ENCODE measurements around the gene PTPN13.

PTPN13 gene

GRCh38 chr4:86593688-86594558 is at the start of gene PTPN13:
Gene PTPN13 (plus strand): TSS chr4:86594315. CDS start chr4:86635257, 40,942 bp downstream.
- TF ChIP-seq GATA3 (IDR thresholded peaks at IDR 0.05; ENCODE audit: low read depth, low read length) (no peak), GATA2 (IDR thresholded peaks at IDR 0.05; ENCODE audit: low read depth, low read length) (no peak)

- TF ChIP-seq GATA3 (IDR thresholded peaks at IDR 0.05; ENCODE audit: low read depth, low read length), result no peak
- TF ChIP-seq GATA2 (IDR thresholded peaks at IDR 0.05; ENCODE audit: low read depth, low read length), result no peak
Observed at GRCh38 chr4:86547140-86547539, 47.0 kb upstream of the PTPN13 start.

DNA sequence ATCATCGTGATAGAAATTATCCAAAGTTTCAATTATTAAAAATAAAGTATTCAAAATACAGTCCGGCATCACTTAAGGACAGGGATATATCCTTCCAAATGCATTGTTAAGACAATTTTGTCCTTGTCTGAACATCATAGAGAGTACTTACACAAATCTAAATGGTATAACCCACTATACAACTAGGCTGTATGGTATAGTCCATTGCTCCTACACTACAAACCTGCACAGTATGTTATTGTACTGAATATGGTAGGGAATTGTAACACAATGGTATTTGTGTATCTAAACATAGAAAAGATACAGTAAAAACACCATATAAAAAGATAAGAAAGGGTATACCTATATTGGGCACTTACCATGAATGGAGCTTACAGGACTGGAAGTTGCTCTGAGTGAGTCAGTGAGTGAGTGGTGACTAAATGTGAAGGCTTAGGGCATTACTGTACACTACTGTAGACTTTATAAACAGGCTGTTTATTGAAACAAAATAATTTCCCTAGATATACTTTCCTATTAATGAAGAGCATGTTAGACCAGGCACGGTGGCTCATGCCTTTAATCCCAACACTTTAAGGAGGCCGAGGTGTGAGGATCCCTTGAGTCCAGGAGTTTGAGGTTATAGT is 44.8 kb upstream of the PTPN13 start:
- TF ChIP-seq GATA3 (IDR thresholded peaks at IDR 0.05; ENCODE audit: low read depth, low read length) (no peak), GATA2 (IDR thresholded peaks at IDR 0.05; ENCODE audit: low read depth, low read length) (no peak)

DNA sequence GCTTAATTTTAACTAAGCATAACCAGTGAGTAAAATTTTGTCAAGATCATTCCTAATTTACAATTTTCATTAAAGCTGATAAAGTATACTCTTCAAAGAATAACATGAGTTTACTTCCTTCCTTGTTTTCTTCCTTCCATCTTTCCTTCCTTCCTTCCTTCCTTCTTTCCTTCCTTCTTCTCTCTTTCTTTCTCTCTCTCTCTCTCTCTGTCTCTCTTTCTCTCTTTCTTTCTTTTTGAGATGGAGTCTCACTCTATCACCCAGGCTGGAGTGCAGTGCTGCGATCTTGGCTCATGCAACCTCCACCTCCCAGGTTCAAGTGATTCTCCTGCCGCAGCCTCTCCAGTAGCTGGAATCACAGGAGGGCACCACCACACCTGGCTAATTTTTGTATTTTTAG is 42.7 kb upstream of the PTPN13 start:
- no peak for TF ChIP-seq GATA2 (IDR thresholded peaks at IDR 0.05; ENCODE audit: low read depth, low read length)
- TF ChIP-seq GATA3 (IDR thresholded peaks at IDR 0.05; ENCODE audit: low read depth, low read length), result no peak

DNA sequence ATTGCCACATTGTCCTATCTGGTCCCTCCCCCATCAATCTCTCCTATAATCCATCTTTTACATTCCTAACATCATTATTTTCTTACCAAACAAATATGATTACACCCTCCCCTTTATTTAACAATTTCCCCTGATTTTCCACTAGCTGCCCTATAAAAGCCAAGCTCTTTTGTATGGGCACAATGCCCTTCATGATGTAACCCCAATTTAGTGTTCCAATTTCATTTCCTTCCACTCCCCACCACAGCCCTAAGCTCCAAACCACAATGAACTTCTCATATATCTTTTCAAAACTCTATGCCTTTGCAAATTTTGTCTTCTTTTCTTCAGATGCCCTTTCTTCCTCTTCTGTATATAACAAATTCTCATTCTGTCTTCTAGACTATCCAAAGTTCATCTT is 39.5 kb upstream of the PTPN13 start:
- TF ChIP-seq GATA2 (IDR thresholded peaks at IDR 0.05; ENCODE audit: low read depth, low read length) (no peak), GATA3 (IDR thresholded peaks at IDR 0.05; ENCODE audit: low read depth, low read length) (no peak)

DNA sequence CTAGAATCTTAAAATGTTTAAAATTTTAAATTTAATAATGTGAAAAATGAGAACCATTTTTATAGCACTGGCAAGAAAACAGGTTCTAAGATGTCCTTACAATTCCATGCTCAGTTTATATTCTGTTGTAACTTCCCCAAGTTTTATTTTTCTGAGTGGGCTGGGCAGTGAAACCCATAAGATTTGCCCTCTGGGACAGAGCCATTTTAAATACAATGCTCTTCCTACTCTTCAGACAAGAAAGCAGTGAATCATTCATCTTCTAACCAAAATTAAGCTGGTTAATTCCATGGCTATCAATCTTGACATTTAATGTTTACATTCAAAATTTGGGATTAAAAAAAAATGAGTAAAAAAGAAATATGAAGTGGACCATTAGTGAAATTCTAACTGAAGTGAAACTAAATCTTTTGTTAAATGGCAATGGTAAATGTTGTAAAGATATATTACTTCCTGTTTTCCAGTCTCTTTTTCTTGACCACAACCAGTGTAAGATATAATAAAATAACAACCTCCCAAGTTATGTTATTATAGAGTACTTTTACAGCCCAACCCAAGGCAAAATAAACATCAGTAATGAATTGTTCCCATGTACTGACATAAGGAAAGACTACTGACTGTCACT is 37.2 kb upstream of the PTPN13 start:
- no peak for TF ChIP-seq GATA2 (IDR thresholded peaks at IDR 0.05; ENCODE audit: low read depth, low read length)
- no peak for TF ChIP-seq GATA3 (IDR thresholded peaks at IDR 0.05; ENCODE audit: low read depth, low read length)

- TF ChIP-seq GATA3 (IDR thresholded peaks at IDR 0.05; ENCODE audit: low read depth, low read length) (no peak), GATA2 (IDR thresholded peaks at IDR 0.05; ENCODE audit: low read depth, low read length) (no peak)
Observed at GRCh38 chr4:86557526-86557925, 36.6 kb upstream of the PTPN13 start.

GRCh38 chr4:86558258-86558657 is 35.9 kb upstream of the PTPN13 start:
- TF ChIP-seq GATA3 (IDR thresholded peaks at IDR 0.05; ENCODE audit: low read depth, low read length) (no peak), GATA2 (IDR thresholded peaks at IDR 0.05; ENCODE audit: low read depth, low read length) (no peak)

GRCh38 chr4:86558797-86559196 is 35.3 kb upstream of the PTPN13 start:
- TF ChIP-seq GATA2 (IDR thresholded peaks at IDR 0.05; ENCODE audit: low read depth, low read length) (no peak), GATA3 (IDR thresholded peaks at IDR 0.05; ENCODE audit: low read depth, low read length) (no peak)

- TF ChIP-seq GATA3 (IDR thresholded peaks at IDR 0.05; ENCODE audit: low read depth, low read length) (no peak), GATA2 (IDR thresholded peaks at IDR 0.05; ENCODE audit: low read depth, low read length) (no peak)
Observed at GRCh38 chr4:86560447-86560846, 33.7 kb upstream of the PTPN13 start.

GRCh38 chr4:86561256-86561655 is 32.9 kb upstream of the PTPN13 start:
- TF ChIP-seq GATA3 (IDR thresholded peaks at IDR 0.05; ENCODE audit: low read depth, low read length) (no peak), GATA2 (IDR thresholded peaks at IDR 0.05; ENCODE audit: low read depth, low read length) (no peak)

GRCh38 chr4:86563416-86563815 is 30.7 kb upstream of the PTPN13 start:
- TF ChIP-seq GATA3 (IDR thresholded peaks at IDR 0.05; ENCODE audit: low read depth, low read length), result no peak
- TF ChIP-seq GATA2 (IDR thresholded peaks at IDR 0.05; ENCODE audit: low read depth, low read length), result no peak

- TF ChIP-seq GATA2 (IDR thresholded peaks at IDR 0.05; ENCODE audit: low read depth, low read length), result no peak
- no peak for TF ChIP-seq GATA3 (IDR thresholded peaks at IDR 0.05; ENCODE audit: low read depth, low read length)
Observed at GRCh38 chr4:86564795-86565194, 29.3 kb upstream of the PTPN13 start.

- no peak for TF ChIP-seq GATA3 (IDR thresholded peaks at IDR 0.05; ENCODE audit: low read depth, low read length)
- TF ChIP-seq GATA2 (IDR thresholded peaks at IDR 0.05; ENCODE audit: low read depth, low read length), result no peak
Observed at GRCh38 chr4:86565651-86566050, 28.5 kb upstream of the PTPN13 start.

All from SH-SY5Y (cell line).